Measurements from ENCODE around the gene SUSD6.

SUSD6 gene

DNA sequence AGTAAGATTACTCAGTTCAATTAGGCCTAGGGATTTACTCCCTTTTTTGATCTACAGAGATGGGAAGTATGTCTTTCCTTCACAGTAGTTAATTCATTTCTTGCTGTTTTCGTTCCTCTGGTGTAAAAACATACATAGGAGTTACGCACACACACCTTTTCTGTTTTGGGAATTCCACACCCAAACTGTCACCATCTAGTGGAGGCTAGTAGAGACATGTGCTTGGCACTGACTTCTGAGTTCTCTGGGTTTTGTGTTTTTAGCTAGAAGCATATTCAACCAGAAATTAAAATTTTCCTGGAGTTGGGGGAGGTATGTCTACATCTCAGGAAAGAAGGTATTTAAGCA lies 1.4 kb downstream of the SUSD6 start:
- H3K4me3 ChIP-seq (ENCODE audit: low read depth, low read length): peak overlapping the region; percentile 81
- TF ChIP-seq, protein P1, sequence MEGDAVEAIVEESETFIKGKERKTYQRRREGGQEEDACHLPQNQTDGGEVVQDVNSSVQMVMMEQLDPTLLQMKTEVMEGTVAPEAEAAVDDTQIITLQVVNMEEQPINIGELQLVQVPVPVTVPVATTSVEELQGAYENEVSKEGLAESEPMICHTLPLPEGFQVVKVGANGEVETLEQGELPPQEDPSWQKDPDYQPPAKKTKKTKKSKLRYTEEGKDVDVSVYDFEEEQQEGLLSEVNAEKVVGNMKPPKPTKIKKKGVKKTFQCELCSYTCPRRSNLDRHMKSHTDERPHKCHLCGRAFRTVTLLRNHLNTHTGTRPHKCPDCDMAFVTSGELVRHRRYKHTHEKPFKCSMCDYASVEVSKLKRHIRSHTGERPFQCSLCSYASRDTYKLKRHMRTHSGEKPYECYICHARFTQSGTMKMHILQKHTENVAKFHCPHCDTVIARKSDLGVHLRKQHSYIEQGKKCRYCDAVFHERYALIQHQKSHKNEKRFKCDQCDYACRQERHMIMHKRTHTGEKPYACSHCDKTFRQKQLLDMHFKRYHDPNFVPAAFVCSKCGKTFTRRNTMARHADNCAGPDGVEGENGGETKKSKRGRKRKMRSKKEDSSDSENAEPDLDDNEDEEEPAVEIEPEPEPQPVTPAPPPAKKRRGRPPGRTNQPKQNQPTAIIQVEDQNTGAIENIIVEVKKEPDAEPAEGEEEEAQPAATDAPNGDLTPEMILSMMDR (IDR thresholded peaks at IDR 0.05; ENCODE audit: low read depth, low read length): peak; percentile 20
- in situ Hi-C loops (cut with HindIII; ENCODE audit: low sequenced_read_pairs): no loop called here
- peak; percentile 36 for DNase-seq (ENCODE audit: low read depth, low spot score)

- in situ Hi-C loops (cut with HindIII; ENCODE audit: low sequenced_read_pairs): no loop called here
- DNase-seq (ENCODE audit: low read depth, low spot score): no peak
- peak overlapping the region; percentile 81 for H3K4me3 ChIP-seq (ENCODE audit: low read depth, low read length)
- TF ChIP-seq, protein P1 (IDR thresholded peaks at IDR 0.05; ENCODE audit: low read depth, low read length): no peak
Observed at GRCh38 chr14:69613312-69614073, 2.1 kb downstream of the SUSD6 start.

DNA sequence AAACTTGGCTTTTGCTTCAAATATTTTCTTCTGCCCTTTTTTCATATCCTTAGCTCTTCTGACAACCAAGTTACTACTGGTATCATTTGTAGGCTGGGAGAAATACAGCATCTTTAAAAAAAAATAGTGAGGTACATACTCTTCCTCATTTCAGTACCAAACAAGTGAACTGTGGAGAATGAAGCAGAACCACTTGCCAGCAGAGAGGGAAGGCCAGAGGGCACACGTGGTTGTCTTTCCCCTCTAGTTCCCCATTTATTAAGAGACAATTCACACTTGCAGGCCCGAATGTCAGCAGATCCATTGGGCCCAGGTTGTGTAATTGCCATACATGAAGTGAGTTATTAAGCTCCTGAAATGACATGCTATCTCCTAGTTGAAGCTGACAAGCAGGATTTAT lies 3.2 kb downstream of the SUSD6 start:
- in situ Hi-C loops (cut with HindIII; ENCODE audit: low sequenced_read_pairs): no loop called here
- TF ChIP-seq, protein P1 (IDR thresholded peaks at IDR 0.05; ENCODE audit: low read depth, low read length): no peak
- DNase-seq (ENCODE audit: low read depth, low spot score): no peak
- H3K4me3 ChIP-seq (ENCODE audit: low read depth, low read length): no peak overlapping the region

DNA sequence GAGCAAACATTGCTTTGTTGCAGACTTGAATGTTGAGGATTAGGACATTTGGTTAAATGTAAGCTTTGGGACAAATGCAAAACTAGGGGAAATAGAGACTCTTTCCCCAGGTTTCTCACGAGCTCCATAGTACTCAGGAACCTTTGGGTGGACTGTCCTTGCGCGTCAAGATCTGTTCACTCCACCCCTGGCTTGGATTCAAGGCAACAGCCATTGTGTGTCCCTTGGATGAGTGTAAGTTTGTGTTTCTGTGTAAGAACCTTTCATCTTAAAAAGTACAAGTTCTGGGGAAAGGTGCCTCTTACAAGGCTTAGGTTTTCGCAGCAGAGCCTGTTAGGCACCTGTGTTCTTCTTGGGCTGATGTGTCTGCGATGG lies 3.7 kb downstream of the SUSD6 start:
- no peak overlapping the region for H3K4me3 ChIP-seq (ENCODE audit: low read depth, low read length)
- TF ChIP-seq, protein P1 (IDR thresholded peaks at IDR 0.05; ENCODE audit: low read depth, low read length): no peak
- in situ Hi-C loops (cut with HindIII; ENCODE audit: low sequenced_read_pairs): no loop called here

GRCh38 chr14:69615496-69616407 lies 4.4 kb downstream of the SUSD6 start:
- DNase-seq (ENCODE audit: low read depth, low spot score): peak; percentile 87
- in situ Hi-C loops (cut with HindIII; ENCODE audit: low sequenced_read_pairs): no loop called here
- peak overlapping the region; percentile 24 for H3K4me3 ChIP-seq (ENCODE audit: low read depth, low read length)

More for the DNA sequence above, 3.7 kb downstream of the SUSD6 start:
- DNase-seq (ENCODE audit: low read depth, low spot score): no peak

DNA sequence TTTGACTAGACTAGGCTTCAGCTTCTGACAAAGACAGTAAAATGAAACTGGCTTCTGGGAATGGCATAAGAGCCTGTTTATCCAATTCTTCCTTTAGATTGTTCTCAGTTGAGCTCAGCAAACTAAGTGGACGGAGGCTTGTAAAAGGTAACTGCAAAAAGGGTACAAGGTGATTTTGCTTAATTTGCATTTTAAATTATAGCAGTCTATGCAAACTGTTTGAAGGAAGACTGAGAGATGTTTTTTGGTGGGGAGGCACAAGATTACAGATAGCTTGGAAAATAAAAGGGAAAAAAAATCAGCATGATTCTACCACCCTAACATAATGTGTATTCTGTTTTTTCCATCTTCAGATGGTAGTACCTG lies 5.0 kb downstream of the SUSD6 start:
- peak overlapping the region; percentile 7 for H3K4me3 ChIP-seq (ENCODE audit: low read depth, low read length)
- DNase-seq (ENCODE audit: low read depth, low spot score): no peak
- in situ Hi-C loops (cut with HindIII; ENCODE audit: low sequenced_read_pairs): no loop called here
- TF ChIP-seq, protein P1 (IDR thresholded peaks at IDR 0.05; ENCODE audit: low read depth, low read length): no peak

More at GRCh38 chr14:69615496-69616407, 4.4 kb downstream of the SUSD6 start:
- TF ChIP-seq, protein P1 (IDR thresholded peaks at IDR 0.05; ENCODE audit: low read depth, low read length): no peak

Data from astrocyte of the spinal cord (primary cell).